KMS-11 (cell line): ENCODE results near the gene RP9.

Experiments
- H2AFZ ChIP-seq: fragments of 200-600 bp; sonication (generic); 2 replicates; pipeline ENCODE4 v1.6.1; 2016; ENCODE audit warnings: antibody characterized with exemption, mixed run types, low read depth
- H3K27ac ChIP-seq: fragments of 200-600 bp; sonication (generic); 2 replicates; pipeline ENCODE4 v1.6.1; 2016; ENCODE audit warnings: mild to moderate bottlenecking, mixed run types
- H3K27me3 ChIP-seq: fragments of 200-600 bp; sonication (generic); 2 replicates; pipeline ENCODE4 v1.6.1; 2017; ENCODE audit warnings: mild to moderate bottlenecking, low read depth, mixed run types, moderate library complexity; ENCODE audit not compliant: insufficient read depth
- H3K36me3 ChIP-seq: fragments of 200-600 bp; sonication (generic); 2 replicates; pipeline ENCODE4 v1.6.1; 2017; ENCODE audit warnings: mild to moderate bottlenecking, mixed run types; ENCODE audit not compliant: insufficient read depth
- H3K4me1 ChIP-seq: fragments of 200-600 bp; sonication (generic); 2 replicates; pipeline ENCODE4 v1.6.1; 2016; ENCODE audit warnings: mild to moderate bottlenecking, low read depth, mixed run types; ENCODE audit not compliant: poor library complexity, severe bottlenecking
- H3K4me2 ChIP-seq: fragments of 200-600 bp; sonication (generic); 2 replicates; pipeline ENCODE4 v1.7.0; 2016; ENCODE audit warnings: mild to moderate bottlenecking, mixed run types
- H3K4me3 ChIP-seq: fragments of 200-600 bp; sonication (generic); IDR thresholded peaks from 2 replicates; pipeline ENCODE4 v1.6.1; 2017; ENCODE audit warnings: low read depth, low read length, mixed read lengths; ENCODE audit not compliant: insufficient read depth
- H3K79me2 ChIP-seq: fragments of 200-600 bp; sonication (generic); 2 replicates; pipeline ENCODE4 v1.6.1; 2016; ENCODE audit warnings: low read depth, mixed run types; ENCODE audit not compliant: insufficient read depth
- H3K9ac ChIP-seq: fragments of 200-600 bp; sonication (generic); 2 replicates; pipeline ENCODE4 v1.6.1; 2016; ENCODE audit warnings: mild to moderate bottlenecking, mixed run types
- H4K20me1 ChIP-seq: fragments of 200-600 bp; sonication (generic); 2 replicates; pipeline ENCODE4 v1.6.1; 2016; ENCODE audit warnings: mild to moderate bottlenecking, mixed run types; ENCODE audit not compliant: insufficient read depth
- CTCF ChIP-seq: fragments of 200-600 bp; sonication (generic); conservative IDR thresholded peaks from 2 replicates; pipeline ENCODE4 v1.6.1; 2017; ENCODE audit warnings: low read depth, mild to moderate bottlenecking, antibody characterized with exemption, low read length, moderate library complexity, mixed read lengths

The RP9 gene

GRCh38 chr7:33155811-33156210 lies 46.6 kb upstream of the RP9 start:
- no peak overlapping the region for H3K4me3 ChIP-seq
- H3K9ac ChIP-seq = no peak overlapping the region
- no peaks in the 10 kb centered on the region for H3K27me3 ChIP-seq
- peaks cover 39% of the 10 kb centered on the region for H3K4me1 ChIP-seq
- H4K20me1 ChIP-seq = no peaks in the 10 kb centered on the region
- no peaks in the 10 kb centered on the region for H3K79me2 ChIP-seq
- no peak overlapping the region for H2AFZ ChIP-seq
- no peak for TF ChIP-seq CTCF
- H3K27ac ChIP-seq = no peak overlapping the region; the same call in 1 of the 2 replicates
- H3K4me2 ChIP-seq = peak overlapping the region; percentile 5; the same call in 1 of the 2 replicates
- H3K36me3 ChIP-seq = no peaks in the 10 kb centered on the region

GRCh38 chr7:33152087-33152486 lies 42.9 kb upstream of the RP9 start:
- Histone ChIP-seq H3K36me3 (no peaks in the 10 kb centered on the region), H4K20me1 (no peaks in the 10 kb centered on the region), H3K4me1 (peaks cover 22% of the 10 kb centered on the region), H3K27ac (no peak overlapping the region), H3K9ac (no peak overlapping the region), H2AFZ (no peak overlapping the region), H3K79me2 (no peaks in the 10 kb centered on the region), H3K27me3 (no peaks in the 10 kb centered on the region), H3K4me2 (no peak overlapping the region), H3K4me3 (no peak overlapping the region)
- TF ChIP-seq CTCF = no peak

- Histone ChIP-seq H3K36me3 (no peaks in the 10 kb centered on the region), H2AFZ (no peak overlapping the region), H3K4me2 (0 out of 2 replicates have a peak overlapping the region, but pooled peaks have one; percentile 69)
Observed at GRCh38 chr7:33145156-33145555, 36.0 kb upstream of the RP9 start.

GRCh38 chr7:33143996-33144718 lies 35.0 kb upstream of the RP9 start:
- H2AFZ ChIP-seq = peak overlapping the region; percentile 8; the same call in 1 of the 2 replicates
- no peak overlapping the region; the same call in 1 of the 2 replicates for H3K27ac ChIP-seq
- H3K79me2 ChIP-seq = no peaks in the 10 kb centered on the region
- TF ChIP-seq CTCF = no peak
- H3K4me2 ChIP-seq = peak overlapping the region; percentile 69
- no peak overlapping the region for H3K4me3 ChIP-seq
- H3K9ac ChIP-seq = no peak overlapping the region
- H3K4me1 ChIP-seq = peaks cover 17% of the 10 kb centered on the region
- no peaks in the 10 kb centered on the region for H4K20me1 ChIP-seq
- no peaks in the 10 kb centered on the region for H3K36me3 ChIP-seq
- no peaks in the 10 kb centered on the region for H3K27me3 ChIP-seq

More at GRCh38 chr7:33145156-33145555, 36.0 kb upstream of the RP9 start:
- peaks cover 17% of the 10 kb centered on the region for H3K4me1 ChIP-seq
- no peak overlapping the region for H3K4me3 ChIP-seq
- no peaks in the 10 kb centered on the region for H4K20me1 ChIP-seq
- H3K9ac ChIP-seq = no peak overlapping the region
- no peak overlapping the region for H3K27ac ChIP-seq
- no peak for TF ChIP-seq CTCF
- H3K79me2 ChIP-seq = no peaks in the 10 kb centered on the region
- no peaks in the 10 kb centered on the region for H3K27me3 ChIP-seq
